HFFc6 (cell line): ENCODE results near the gene TECPR2. TPM values are rescaled to one million over a fixed set of nuclear protein-coding genes. Genes with fewer than 3 reads are reported as not detected.

ENCODE experiments used
- DNase-seq: peaks from one replicate; pipeline ENCODE4 v3.0.0-alpha.2; 2018
- H3K27ac Mint-ChIP-seq: 2 replicates; pipeline ENCODE4 v1.8.0; 2020; ENCODE audit warnings: mild to moderate bottlenecking, mixed read lengths
- H3K27me3 Mint-ChIP-seq: 2 replicates; pipeline ENCODE4 v1.8.0; 2021; ENCODE audit warnings: mild to moderate bottlenecking, moderate library complexity, mixed read lengths; ENCODE audit not compliant: insufficient read depth
- H3K36me3 Mint-ChIP-seq: 2 replicates; pipeline ENCODE4 v1.8.0; 2021; ENCODE audit warnings: low read depth, mixed read lengths
- H3K4me1 Mint-ChIP-seq: 2 replicates; pipeline ENCODE4 v1.8.0; 2020; ENCODE audit warnings: low read depth, mixed read lengths
- H3K4me3 Mint-ChIP-seq: 2 replicates; pipeline ENCODE4 v1.8.0; 2020; ENCODE audit warnings: mild to moderate bottlenecking, moderate library complexity, mixed read lengths
- H3K9me3 Mint-ChIP-seq: 2 replicates; pipeline ENCODE4 v1.8.0; 2020; ENCODE audit warnings: mild to moderate bottlenecking, mixed read lengths
- total RNA-seq, 6 experiments: library from RNA; stranded (reverse); fragmentation: NEBNext Ultra II Directional; extraction: Animal tissue kit (Norgen Biotek cat#: 25700); gene quantifications; 2 replicates in 1 of 6; 3 replicates in 5 of 6; pipeline ENCODE4 v1.2.3, GENCODE V29; 2021
- TF ChIP-seq, protein P1 (sequence below): fragments of 200-600 bp; sonication (generic); IDR thresholded peaks from 2 replicates; pipeline ENCODE4 v1.5.0; 2021; ENCODE audit warnings: antibody characterized with exemption, mild to moderate bottlenecking

TECPR2 gene
- total RNA-seq, 6 experiments from 2014 or later = 22.0 to 29.6 (median 26.4) TPM

DNA sequence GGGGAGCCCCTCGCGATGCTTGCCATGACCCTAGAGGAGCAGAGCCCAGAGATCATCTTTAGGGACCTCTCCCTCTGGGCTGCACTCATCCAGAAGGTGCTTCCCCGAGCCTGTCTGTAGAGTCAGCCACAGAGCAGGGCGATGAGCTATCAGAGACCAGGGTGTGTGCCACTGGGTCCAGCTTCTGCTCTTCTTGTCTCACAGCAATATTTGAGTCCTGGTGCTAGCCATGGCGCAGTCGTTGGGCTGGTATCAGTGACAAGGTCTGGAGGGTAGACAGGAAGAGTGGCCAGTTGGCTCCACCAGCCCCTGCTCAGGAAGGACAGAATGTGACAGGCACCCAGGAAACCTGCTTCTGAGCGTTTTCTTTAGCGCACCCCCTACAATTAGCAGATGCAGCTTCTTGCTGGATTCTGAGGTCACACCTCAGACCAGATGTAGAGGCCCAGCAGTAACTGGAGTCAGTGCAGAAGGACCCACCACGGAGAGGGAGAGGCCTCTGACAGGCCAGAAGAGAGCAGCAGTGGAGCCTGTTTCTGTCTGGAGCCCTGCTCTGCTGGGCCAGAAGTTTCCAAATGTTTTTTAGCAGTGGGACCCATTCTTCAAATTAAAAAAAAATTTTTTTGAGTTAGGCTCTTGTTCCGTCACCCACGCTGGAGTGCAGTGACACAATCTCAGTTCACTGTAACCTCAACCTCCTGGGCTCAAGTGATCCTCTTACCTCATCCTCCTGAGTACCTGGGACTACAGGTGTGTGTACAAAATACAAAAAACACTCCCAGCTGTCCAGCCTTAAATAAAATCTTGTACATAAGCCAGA is 123.2 kb downstream of the TECPR2 start:
- no peak for DNase-seq
- Mint-ChIP-seq H3K9me3 (no peaks in the 10 kb centered on the region), H3K36me3 (no peaks in the 10 kb centered on the region), H3K4me1 (peaks cover 15% of the 10 kb centered on the region), H3K27ac (no peak overlapping the region), H3K27me3 (no peaks in the 10 kb centered on the region; the same call in none of the 2 replicates), H3K4me3 (no peak overlapping the region)
- TF ChIP-seq, protein P1, sequence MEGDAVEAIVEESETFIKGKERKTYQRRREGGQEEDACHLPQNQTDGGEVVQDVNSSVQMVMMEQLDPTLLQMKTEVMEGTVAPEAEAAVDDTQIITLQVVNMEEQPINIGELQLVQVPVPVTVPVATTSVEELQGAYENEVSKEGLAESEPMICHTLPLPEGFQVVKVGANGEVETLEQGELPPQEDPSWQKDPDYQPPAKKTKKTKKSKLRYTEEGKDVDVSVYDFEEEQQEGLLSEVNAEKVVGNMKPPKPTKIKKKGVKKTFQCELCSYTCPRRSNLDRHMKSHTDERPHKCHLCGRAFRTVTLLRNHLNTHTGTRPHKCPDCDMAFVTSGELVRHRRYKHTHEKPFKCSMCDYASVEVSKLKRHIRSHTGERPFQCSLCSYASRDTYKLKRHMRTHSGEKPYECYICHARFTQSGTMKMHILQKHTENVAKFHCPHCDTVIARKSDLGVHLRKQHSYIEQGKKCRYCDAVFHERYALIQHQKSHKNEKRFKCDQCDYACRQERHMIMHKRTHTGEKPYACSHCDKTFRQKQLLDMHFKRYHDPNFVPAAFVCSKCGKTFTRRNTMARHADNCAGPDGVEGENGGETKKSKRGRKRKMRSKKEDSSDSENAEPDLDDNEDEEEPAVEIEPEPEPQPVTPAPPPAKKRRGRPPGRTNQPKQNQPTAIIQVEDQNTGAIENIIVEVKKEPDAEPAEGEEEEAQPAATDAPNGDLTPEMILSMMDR = no peak

DNA sequence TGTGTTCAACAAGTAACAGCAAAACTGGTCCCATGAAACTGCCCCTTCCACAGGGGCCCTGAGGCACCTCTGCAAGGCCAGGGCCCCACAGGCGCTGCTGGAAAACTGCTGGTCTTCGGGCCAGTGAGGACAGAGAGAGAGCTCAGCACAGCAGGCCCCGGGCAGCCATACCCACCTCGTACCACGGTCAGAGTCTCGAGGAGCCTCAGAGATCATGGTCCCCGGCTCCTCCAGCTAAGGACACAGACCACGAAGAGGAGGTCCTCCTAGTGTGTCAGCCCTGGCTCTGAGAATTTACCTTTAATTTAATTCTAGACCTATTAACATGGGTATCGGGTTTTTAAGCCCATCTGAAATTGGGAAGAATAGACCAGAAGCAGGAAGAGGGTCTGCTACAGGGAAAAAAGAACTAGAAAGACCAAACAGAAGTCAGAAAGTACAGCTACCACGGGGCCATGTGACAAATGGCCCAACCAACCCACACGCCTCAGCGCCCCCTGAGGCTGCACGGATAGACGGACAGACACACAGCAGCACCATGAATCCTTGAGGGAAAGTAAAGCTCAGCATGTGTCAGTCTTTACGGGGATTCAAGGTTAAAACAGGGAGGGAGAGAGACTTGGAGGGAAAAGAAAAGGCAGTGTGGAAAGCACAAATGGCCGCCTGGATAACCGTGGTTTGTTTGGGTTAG is 123.9 kb downstream of the TECPR2 start:
- Mint-ChIP-seq H3K27ac (no peak overlapping the region), H3K9me3 (no peaks in the 10 kb centered on the region), H3K36me3 (no peaks in the 10 kb centered on the region), H3K4me3 (no peak overlapping the region), H3K27me3 (no peaks in the 10 kb centered on the region; the same call in none of the 2 replicates), H3K4me1 (peaks cover 11% of the 10 kb centered on the region)
- no peak for DNase-seq
- TF ChIP-seq, protein P1 = no peak

DNA sequence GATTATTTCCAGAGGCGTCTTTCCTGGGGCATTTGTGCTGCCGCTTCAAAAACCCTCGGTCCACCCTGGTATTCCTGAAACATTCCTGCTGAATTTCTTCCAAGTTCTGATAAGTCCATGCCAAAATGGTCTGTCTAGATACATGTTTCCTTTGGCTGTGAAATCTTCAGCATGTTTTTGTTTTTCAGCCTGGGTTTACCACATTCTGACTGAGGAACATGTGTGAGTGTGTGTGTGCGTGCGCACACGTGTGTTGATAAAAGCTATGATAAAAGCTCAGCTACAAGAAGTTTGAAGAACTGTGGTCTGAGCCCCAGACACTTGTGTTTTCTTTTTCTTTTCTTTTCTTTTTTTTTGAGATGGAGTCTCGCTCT is 124.5 kb downstream of the TECPR2 start:
- TF ChIP-seq, protein P1 = no peak
- DNase-seq = no peak
- Mint-ChIP-seq H3K4me3 (no peak overlapping the region), H3K27ac (no peak overlapping the region), H3K4me1 (peaks cover 6% of the 10 kb centered on the region), H3K9me3 (no peaks in the 10 kb centered on the region), H3K27me3 (no peaks in the 10 kb centered on the region; the same call in none of the 2 replicates), H3K36me3 (no peaks in the 10 kb centered on the region)

DNA sequence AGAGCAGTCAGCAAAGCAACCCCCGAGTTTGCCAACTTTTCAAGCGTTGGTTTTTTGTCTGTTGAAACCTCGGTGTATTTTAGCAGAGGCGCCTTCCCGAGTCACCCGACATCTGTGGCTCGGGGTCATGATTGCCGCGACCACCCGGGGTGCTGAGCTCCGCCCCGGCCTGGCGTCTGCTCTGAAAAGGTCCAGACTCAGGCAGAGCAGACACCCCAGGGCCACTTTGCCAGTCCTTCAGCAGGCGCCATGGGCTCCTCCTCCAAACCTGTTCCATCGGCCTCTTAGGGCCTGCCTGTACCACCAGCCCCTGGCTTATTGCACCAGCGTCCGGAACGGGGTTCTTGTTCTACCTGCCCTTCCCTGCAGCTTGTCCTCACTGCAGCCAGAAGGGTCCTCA is 127.7 kb downstream of the TECPR2 start:
- no peaks in the 10 kb centered on the region for H3K36me3 Mint-ChIP-seq
- no peaks in the 10 kb centered on the region; the same call in 1 of the 2 replicates for H3K4me1 Mint-ChIP-seq
- TF ChIP-seq, protein P1 = no peak
- peaks cover 2% of the 10 kb centered on the region; the same call in 1 of the 2 replicates for H3K27me3 Mint-ChIP-seq
- no peaks in the 10 kb centered on the region for H3K9me3 Mint-ChIP-seq
- no peak overlapping the region for H3K27ac Mint-ChIP-seq
- no peak for DNase-seq
- no peak overlapping the region for H3K4me3 Mint-ChIP-seq

DNA sequence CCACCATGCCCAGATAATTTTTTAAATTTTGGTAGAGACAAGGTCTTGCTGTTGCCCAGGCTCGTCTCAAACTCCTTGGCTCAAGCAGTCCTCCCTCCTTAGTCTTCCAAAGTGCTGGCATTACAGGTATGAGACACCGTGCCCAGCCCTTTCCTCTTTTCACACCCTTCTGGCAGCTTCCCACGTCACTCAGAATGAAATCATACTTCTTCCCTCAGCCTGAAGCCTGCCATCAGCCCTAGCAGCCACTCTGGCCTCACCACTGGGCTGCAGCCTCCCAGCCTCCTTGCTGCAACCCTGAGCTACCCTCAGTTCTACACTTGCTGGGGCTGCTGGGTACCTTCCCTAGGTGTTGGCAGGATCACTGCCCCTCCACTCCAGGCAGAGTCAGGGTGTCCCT is 128.6 kb downstream of the TECPR2 start:
- DNase-seq = no peak

More for the DNA sequence above, 128.6 kb downstream of the TECPR2 start:
- TF ChIP-seq, protein P1 = no peak
- no peak overlapping the region for H3K27ac Mint-ChIP-seq
- H3K36me3 Mint-ChIP-seq = no peaks in the 10 kb centered on the region
- H3K27me3 Mint-ChIP-seq = peaks cover 2% of the 10 kb centered on the region
- no peak overlapping the region for H3K4me3 Mint-ChIP-seq
- no peaks in the 10 kb centered on the region for H3K9me3 Mint-ChIP-seq
- no peaks in the 10 kb centered on the region; the same call in 1 of the 2 replicates for H3K4me1 Mint-ChIP-seq
